HG03460 (cell line): ENCODE measurements around the gene ELK3.

Experiments used
- ATAC-seq: cut with Tn5 transposase; IDR thresholded peaks from one replicate; pipeline ENCODE4 v1.9.1; 2021; ENCODE audit not compliant: unreplicated experiment

Gene ELK3

GRCh38 chr12:96234591-96235483 is 40.7 kb downstream of the ELK3 start:
- no peak for ATAC-seq

- ATAC-seq = no peak
These were observed 41.3 kb downstream of the ELK3 start for GRCh38 chr12:96235484-96235826.

GRCh38 chr12:96236221-96236822 is 42.1 kb downstream of the ELK3 start:
- no peak for ATAC-seq

GRCh38 chr12:96237035-96237434 is 42.9 kb downstream of the ELK3 start:
- ATAC-seq = no peak

- no peak for ATAC-seq
These were observed 43.4 kb downstream of the ELK3 start for GRCh38 chr12:96237465-96238077.

- ATAC-seq = no peak
These were observed 44.3 kb downstream of the ELK3 start for GRCh38 chr12:96238336-96239047.

GRCh38 chr12:96239711-96240635 is 45.8 kb downstream of the ELK3 start:
- no peak for ATAC-seq

GRCh38 chr12:96240656-96241055 is 46.5 kb downstream of the ELK3 start:
- no peak for ATAC-seq

- ATAC-seq = no peak
These were observed 47.3 kb downstream of the ELK3 start for GRCh38 chr12:96241431-96241830.

- ATAC-seq = no peak
These were observed 47.7 kb downstream of the ELK3 start for GRCh38 chr12:96241846-96242256.

GRCh38 chr12:96242597-96242996 is 48.4 kb downstream of the ELK3 start:
- ATAC-seq = no peak

GRCh38 chr12:96244826-96245225 is 50.7 kb downstream of the ELK3 start:
- ATAC-seq = no peak

- ATAC-seq = no peak
These were observed 52.8 kb downstream of the ELK3 start for GRCh38 chr12:96246926-96247505.

- no peak for ATAC-seq
These were observed 53.4 kb downstream of the ELK3 start for GRCh38 chr12:96247563-96247962.

GRCh38 chr12:96248136-96248931 is 54.2 kb downstream of the ELK3 start:
- no peak for ATAC-seq

GRCh38 chr12:96249196-96250118 is 55.3 kb downstream of the ELK3 start:
- no peak for ATAC-seq

GRCh38 chr12:96250119-96250685 is 56.0 kb downstream of the ELK3 start:
- no peak for ATAC-seq

GRCh38 chr12:96255077-96255476 is 60.9 kb downstream of the ELK3 start:
- ATAC-seq = no peak
